ENCODE data around the gene NXPH2. TPM values are rescaled to one million over a fixed set of nuclear protein-coding genes. Genes with fewer than 3 reads are reported as not detected.
A peak's percentile ranks its signal among the peaks of the same experiment; 100 is the strongest.

Gene NXPH2
- 1 to 10 TPM; 2.5 to 5.9 (median 5.5) TPM for polyA plus RNA-seq (ENCODE audit: insufficient read length in 4 of 4)

GRCh38 chr2:138779781-138780445, at the start of gene NXPH2:
NXPH2 (minus strand) TSS chr2:138780390; CDS start chr2:138780241, 149 bp downstream.
- no peak for DNase-seq (ENCODE audit: low read depth in 4 of 4, low spot score in 3 of 4)

- peak in 1 of 4 donors; percentile 12 for DNase-seq (ENCODE audit: low read depth in 4 of 4, low spot score in 3 of 4)
Measured at GRCh38 chr2:138829326-138829919, 49.2 kb upstream of the NXPH2 start.

GRCh38 chr2:138827426-138828054, 47.4 kb upstream of the NXPH2 start:
- peak in 3 of 4 donors; percentile 20 to 37 (median 31) for DNase-seq (ENCODE audit: low read depth in 4 of 4, low spot score in 3 of 4)

- no peak for DNase-seq (ENCODE audit: low read depth in 4 of 4, low spot score in 3 of 4)
Measured at GRCh38 chr2:138823666-138824065, 43.5 kb upstream of the NXPH2 start.

- DNase-seq (ENCODE audit: low read depth in 4 of 4, low spot score in 3 of 4): no peak
Measured at GRCh38 chr2:138819964-138820363, 39.8 kb upstream of the NXPH2 start.

- no peak for DNase-seq (ENCODE audit: low read depth in 4 of 4, low spot score in 3 of 4)
Measured at GRCh38 chr2:138818556-138818955, 38.4 kb upstream of the NXPH2 start.

GRCh38 chr2:138814123-138814898, 34.1 kb upstream of the NXPH2 start:
- no peak for DNase-seq (ENCODE audit: low read depth in 4 of 4, low spot score in 3 of 4)

- DNase-seq (ENCODE audit: low read depth in 4 of 4, low spot score in 3 of 4): no peak
Measured at GRCh38 chr2:138811431-138811830, 31.2 kb upstream of the NXPH2 start.

GRCh38 chr2:138794724-138795123, 14.5 kb upstream of the NXPH2 start:
- DNase-seq (ENCODE audit: low read depth in 4 of 4, low spot score in 3 of 4): no peak

- peak in 1 of 4 donors; percentile 22 for DNase-seq (ENCODE audit: low read depth in 4 of 4, low spot score in 3 of 4)
Measured at GRCh38 chr2:138787053-138787666, 7.0 kb upstream of the NXPH2 start.

GRCh38 chr2:138782383-138782782, 2.2 kb upstream of the NXPH2 start:
- DNase-seq (ENCODE audit: low read depth in 4 of 4, low spot score in 3 of 4): no peak

- DNase-seq (ENCODE audit: low read depth in 4 of 4, low spot score in 3 of 4): no peak
Measured at GRCh38 chr2:138780908-138781307, 718 bp upstream of the NXPH2 start.

GRCh38 chr2:138780446-138780880, 273 bp upstream of the NXPH2 start:
- no peak for DNase-seq (ENCODE audit: low read depth in 4 of 4, low spot score in 3 of 4)

GRCh38 chr2:138779406-138779780, 797 bp downstream of the NXPH2 start:
- DNase-seq (ENCODE audit: low read depth in 4 of 4, low spot score in 3 of 4): no peak

GRCh38 chr2:138777996-138778395, 2.2 kb downstream of the NXPH2 start:
- DNase-seq (ENCODE audit: low read depth in 4 of 4, low spot score in 3 of 4): peak in 1 of 4 donors; percentile 5

- DNase-seq (ENCODE audit: low read depth in 4 of 4, low spot score in 3 of 4): no peak
Measured at GRCh38 chr2:138775736-138776135, 4.5 kb downstream of the NXPH2 start.

- DNase-seq (ENCODE audit: low read depth in 4 of 4, low spot score in 3 of 4): no peak
Measured at GRCh38 chr2:138771534-138771933, 8.7 kb downstream of the NXPH2 start.

- DNase-seq (ENCODE audit: low read depth in 4 of 4, low spot score in 3 of 4): no peak
Measured at GRCh38 chr2:138767101-138767500, 13.1 kb downstream of the NXPH2 start.

GRCh38 chr2:138766464-138766863, 13.7 kb downstream of the NXPH2 start:
- no peak for DNase-seq (ENCODE audit: low read depth in 4 of 4, low spot score in 3 of 4)

- no peak for DNase-seq (ENCODE audit: low read depth in 4 of 4, low spot score in 3 of 4)
Measured at GRCh38 chr2:138763971-138764370, 16.2 kb downstream of the NXPH2 start.

GRCh38 chr2:138762533-138762932, 17.7 kb downstream of the NXPH2 start:
- no peak for DNase-seq (ENCODE audit: low read depth in 4 of 4, low spot score in 3 of 4)

Measured in left renal pelvis (tissue), 4 donors.